ENCODE data around the gene TRIM8. TPM values are rescaled to one million over a fixed set of nuclear protein-coding genes. Genes with fewer than 3 reads are reported as not detected.

Gene TRIM8
- total and polyA plus RNA-seq, 9 of the 15 experiments (the other 6 are each of a cell fraction or from before 2014, with no cell fraction given) = 1.7 to 26.0 (median 9.1) TPM

DNA sequence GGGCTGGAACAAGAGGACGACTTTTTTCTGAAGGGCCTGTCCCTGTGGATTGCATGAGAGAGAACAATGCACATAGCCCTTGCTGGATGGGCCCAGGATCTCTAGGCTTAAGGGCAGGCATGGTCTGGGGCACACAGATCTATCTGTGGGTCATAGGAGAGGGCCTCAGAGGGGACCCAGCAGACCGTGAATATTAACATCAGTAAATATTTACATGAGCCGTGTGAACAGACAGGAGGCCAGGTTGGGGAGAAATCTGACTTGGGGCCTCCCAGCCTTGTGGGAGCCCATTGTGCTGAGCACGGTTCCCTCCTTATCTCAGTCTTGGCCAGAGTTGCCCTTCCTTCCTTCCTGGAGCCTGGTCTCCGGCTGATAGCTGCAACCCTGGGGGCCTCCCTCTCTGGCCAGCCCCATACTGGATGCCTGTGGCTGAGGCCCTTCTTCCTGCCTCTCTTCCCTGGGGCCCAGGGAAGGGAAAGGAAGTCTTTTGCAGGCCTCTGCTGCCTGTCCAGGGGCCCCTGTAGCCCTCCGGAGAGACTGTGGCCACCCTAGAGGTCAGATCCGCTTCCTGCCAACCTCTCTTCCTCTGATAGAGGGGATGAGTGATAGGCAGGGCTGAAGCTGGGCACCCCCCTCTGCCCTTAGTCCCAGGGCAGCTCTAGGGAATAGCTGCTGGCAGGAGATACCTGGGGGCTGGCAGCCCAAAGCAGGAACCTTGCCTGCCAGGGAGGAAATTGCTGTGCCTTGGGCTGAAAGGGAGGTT is 44.5 kb upstream of the TRIM8 start (continued):
- TF ChIP-seq MXI1 (IDR thresholded peaks at IDR 0.05; ENCODE audit: low read depth, low read length) (no peak), NFE2L1 (tag; IDR thresholded peaks at IDR 0.05; ENCODE audit: borderline replicate concordance, low read depth) (no peak), DNMT1 (IDR thresholded peaks at IDR 0.05) (no peak), POLR2A (conservative IDR thresholded peaks at IDR 0.05) (peak; percentile 51; the same call in 1 of the 2 replicates), DPF2 (IDR thresholded peaks at IDR 0.05) (peak; percentile 80), PYGO2 (tag; IDR thresholded peaks at IDR 0.05) (no peak), HMG20A (CRISPR knock-in tag; conservative IDR thresholded peaks at IDR 0.05) (no peak), ZNF263 (CRISPR knock-in tag; IDR thresholded peaks at IDR 0.05; ENCODE audit: borderline replicate concordance) (no peak), NBN (IDR thresholded peaks at IDR 0.05; ENCODE audit: low read depth) (no peak), PHB2 (IDR thresholded peaks at IDR 0.05; ENCODE audit: low read depth) (no peak), CREM (IDR thresholded peaks at IDR 0.05; ENCODE audit: low read depth) (peak; percentile 21; the same call in 1 of the 2 replicates), MYBL2 (IDR thresholded peaks at IDR 0.05; ENCODE audit: low read depth) (no peak), MYBL2 (CRISPR knock-in tag; IDR thresholded peaks at IDR 0.05; ENCODE audit: borderline replicate concordance) (no peak), HLTF (IDR thresholded peaks at IDR 0.05) (no peak), RB1 (IDR thresholded peaks at IDR 0.05; ENCODE audit: low read depth) (peak; percentile 37; the same call in 1 of the 2 replicates)
- TF ChIP-seq, protein P1, sequence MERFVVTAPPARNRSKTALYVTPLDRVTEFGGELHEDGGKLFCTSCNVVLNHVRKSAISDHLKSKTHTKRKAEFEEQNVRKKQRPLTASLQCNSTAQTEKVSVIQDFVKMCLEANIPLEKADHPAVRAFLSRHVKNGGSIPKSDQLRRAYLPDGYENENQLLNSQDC (CRISPR knock-in tag; IDR thresholded peaks at IDR 0.05) = no peak
- TF ChIP-seq, protein P2, sequence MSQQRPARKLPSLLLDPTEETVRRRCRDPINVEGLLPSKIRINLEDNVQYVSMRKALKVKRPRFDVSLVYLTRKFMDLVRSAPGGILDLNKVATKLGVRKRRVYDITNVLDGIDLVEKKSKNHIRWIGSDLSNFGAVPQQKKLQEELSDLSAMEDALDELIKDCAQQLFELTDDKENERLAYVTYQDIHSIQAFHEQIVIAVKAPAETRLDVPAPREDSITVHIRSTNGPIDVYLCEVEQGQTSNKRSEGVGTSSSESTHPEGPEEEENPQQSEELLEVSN (IDR thresholded peaks at IDR 0.05; ENCODE audit: borderline replicate concordance in 1 of 2, extremely low read depth in 1 of 2, insufficient read depth in 1 of 2, insufficient read length in 1 of 2, low read depth in 1 of 2, low read length in 1 of 2, poor library complexity in 1 of 2, severe bottlenecking in 1 of 2) = peak in 1 of 2 experiments; percentile 24
- TF ChIP-seq, protein P3, sequence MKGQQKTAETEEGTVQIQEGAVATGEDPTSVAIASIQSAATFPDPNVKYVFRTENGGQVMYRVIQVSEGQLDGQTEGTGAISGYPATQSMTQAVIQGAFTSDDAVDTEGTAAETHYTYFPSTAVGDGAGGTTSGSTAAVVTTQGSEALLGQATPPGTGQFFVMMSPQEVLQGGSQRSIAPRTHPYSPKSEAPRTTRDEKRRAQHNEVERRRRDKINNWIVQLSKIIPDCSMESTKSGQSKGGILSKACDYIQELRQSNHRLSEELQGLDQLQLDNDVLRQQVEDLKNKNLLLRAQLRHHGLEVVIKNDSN (CRISPR knock-in tag; IDR thresholded peaks at IDR 0.05) = no peak
- TF ChIP-seq, protein P4, sequence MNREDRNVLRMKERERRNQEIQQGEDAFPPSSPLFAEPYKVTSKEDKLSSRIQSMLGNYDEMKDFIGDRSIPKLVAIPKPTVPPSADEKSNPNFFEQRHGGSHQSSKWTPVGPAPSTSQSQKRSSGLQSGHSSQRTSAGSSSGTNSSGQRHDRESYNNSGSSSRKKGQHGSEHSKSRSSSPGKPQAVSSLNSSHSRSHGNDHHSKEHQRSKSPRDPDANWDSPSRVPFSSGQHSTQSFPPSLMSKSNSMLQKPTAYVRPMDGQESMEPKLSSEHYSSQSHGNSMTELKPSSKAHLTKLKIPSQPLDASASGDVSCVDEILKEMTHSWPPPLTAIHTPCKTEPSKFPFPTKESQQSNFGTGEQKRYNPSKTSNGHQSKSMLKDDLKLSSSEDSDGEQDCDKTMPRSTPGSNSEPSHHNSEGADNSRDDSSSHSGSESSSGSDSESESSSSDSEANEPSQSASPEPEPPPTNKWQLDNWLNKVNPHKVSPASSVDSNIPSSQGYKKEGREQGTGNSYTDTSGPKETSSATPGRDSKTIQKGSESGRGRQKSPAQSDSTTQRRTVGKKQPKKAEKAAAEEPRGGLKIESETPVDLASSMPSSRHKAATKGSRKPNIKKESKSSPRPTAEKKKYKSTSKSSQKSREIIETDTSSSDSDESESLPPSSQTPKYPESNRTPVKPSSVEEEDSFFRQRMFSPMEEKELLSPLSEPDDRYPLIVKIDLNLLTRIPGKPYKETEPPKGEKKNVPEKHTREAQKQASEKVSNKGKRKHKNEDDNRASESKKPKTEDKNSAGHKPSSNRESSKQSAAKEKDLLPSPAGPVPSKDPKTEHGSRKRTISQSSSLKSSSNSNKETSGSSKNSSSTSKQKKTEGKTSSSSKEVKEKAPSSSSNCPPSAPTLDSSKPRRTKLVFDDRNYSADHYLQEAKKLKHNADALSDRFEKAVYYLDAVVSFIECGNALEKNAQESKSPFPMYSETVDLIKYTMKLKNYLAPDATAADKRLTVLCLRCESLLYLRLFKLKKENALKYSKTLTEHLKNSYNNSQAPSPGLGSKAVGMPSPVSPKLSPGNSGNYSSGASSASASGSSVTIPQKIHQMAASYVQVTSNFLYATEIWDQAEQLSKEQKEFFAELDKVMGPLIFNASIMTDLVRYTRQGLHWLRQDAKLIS (CRISPR knock-in tag; IDR thresholded peaks at IDR 0.05) = no peak
- TF ChIP-seq, protein P5, sequence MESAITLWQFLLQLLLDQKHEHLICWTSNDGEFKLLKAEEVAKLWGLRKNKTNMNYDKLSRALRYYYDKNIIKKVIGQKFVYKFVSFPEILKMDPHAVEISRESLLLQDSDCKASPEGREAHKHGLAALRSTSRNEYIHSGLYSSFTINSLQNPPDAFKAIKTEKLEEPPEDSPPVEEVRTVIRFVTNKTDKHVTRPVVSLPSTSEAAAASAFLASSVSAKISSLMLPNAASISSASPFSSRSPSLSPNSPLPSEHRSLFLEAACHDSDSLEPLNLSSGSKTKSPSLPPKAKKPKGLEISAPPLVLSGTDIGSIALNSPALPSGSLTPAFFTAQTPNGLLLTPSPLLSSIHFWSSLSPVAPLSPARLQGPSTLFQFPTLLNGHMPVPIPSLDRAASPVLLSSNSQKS (CRISPR knock-in tag; IDR thresholded peaks at IDR 0.05) = no peak
